HG03565 (cell line): ENCODE data around the gene STING1.
A peak's percentile ranks its signal among the peaks of the same experiment; 100 is the strongest.

Experiments used
- ATAC-seq: cut with Tn5 transposase; IDR thresholded peaks from one replicate; pipeline ENCODE4 v1.9.1; 2021; ENCODE audit warnings: mild to moderate bottlenecking, moderate library complexity; ENCODE audit not compliant: unreplicated experiment

STING1 gene

GRCh38 chr5:139468421-139468931 is 14.1 kb downstream of the STING1 start:
- ATAC-seq, result no peak

- no peak for ATAC-seq
Measured at GRCh38 chr5:139462586-139463276, 19.8 kb downstream of the STING1 start, which contains the start of gene ECSCR. Gene ECSCR (minus strand): TSS chr5:139462743. CDS start chr5:139462670, 73 bp downstream.

- ATAC-seq, result no peak
Measured at GRCh38 chr5:139461698-139462097, 20.9 kb downstream of the STING1 start.

GRCh38 chr5:139461176-139461575 is 21.4 kb downstream of the STING1 start:
- ATAC-seq, result no peak

GRCh38 chr5:139460455-139460854 is 22.1 kb downstream of the STING1 start:
- no peak for ATAC-seq

GRCh38 chr5:139459451-139459934 is 23.1 kb downstream of the STING1 start:
- ATAC-seq, result no peak

- ATAC-seq, result peak; percentile 41
Measured at GRCh38 chr5:139458580-139459407, 23.8 kb downstream of the STING1 start.

- ATAC-seq, result no peak
Measured at GRCh38 chr5:139457653-139458306, 24.8 kb downstream of the STING1 start.

- ATAC-seq, result no peak
Measured at GRCh38 chr5:139457241-139457640, 25.3 kb downstream of the STING1 start.

- ATAC-seq, result no peak
Measured at GRCh38 chr5:139456776-139457175, 25.8 kb downstream of the STING1 start.

GRCh38 chr5:139454568-139455290 is 27.8 kb downstream of the STING1 start:
- no peak for ATAC-seq

- ATAC-seq, result no peak
Measured at GRCh38 chr5:139453683-139454567, 28.6 kb downstream of the STING1 start.

- ATAC-seq, result no peak
Measured at GRCh38 chr5:139451878-139452660, 30.5 kb downstream of the STING1 start.

- no peak for ATAC-seq
Measured at GRCh38 chr5:139451176-139451575, 31.4 kb downstream of the STING1 start.

GRCh38 chr5:139446956-139447779 is 35.4 kb downstream of the STING1 start:
- peak; percentile 53 for ATAC-seq

- ATAC-seq, result no peak
Measured at GRCh38 chr5:139445325-139446170, 37.0 kb downstream of the STING1 start.

- ATAC-seq, result no peak
Measured at GRCh38 chr5:139443831-139444453, 38.6 kb downstream of the STING1 start.
